Measurements from ENCODE around the gene SMIM28.
A peak's percentile ranks its signal among the peaks of the same experiment; 100 is the strongest.

SMIM28 gene

DNA sequence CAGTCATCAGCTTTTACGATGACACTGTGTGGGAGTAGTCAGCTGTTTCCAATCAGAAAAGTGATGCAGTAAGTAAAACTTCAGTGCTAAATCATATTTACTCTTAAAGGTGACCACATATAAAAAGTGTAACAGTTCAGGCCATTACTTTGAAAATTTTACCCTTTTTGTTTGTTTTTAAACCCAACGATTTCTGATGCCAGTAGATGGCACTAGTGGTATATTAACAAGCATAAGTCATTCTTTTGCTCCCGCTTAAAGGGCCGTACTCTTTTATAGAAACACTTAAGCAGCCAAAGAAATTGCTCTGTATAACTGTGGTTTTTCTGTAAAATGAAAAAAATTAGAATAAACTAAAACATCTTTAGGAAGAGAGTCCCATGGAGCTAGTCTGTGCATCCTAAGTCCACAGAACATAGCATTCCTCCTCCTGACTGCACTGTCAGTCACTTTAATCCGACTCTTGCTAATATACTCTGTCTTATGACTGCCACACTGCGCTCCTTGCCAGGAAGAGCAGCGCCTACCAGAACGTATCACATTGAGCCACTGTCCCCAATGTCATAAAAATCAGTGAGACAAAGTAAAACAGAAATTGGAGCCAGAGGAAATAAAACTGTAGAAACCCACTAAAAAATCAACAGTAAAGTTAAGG lies 51.4 kb downstream of the SMIM28 start:
- ChIA-PET POLR2A (interaction anchor here (1.3 kb wide), 1 partner anchor 25 kb away, joined by 3 read pairs; no protein-coding TSS in a partner anchor), CTCF (interaction anchor here (0.6 to 1.3 kb wide), 4 partner anchors 80 to 446 kb away, joined by 3 to 7 read pairs (median 3); no protein-coding TSS in a partner anchor)
- DNase-seq (ENCODE audit: extremely low spot score), result peak; percentile 58
- TF ChIP-seq, protein P1, sequence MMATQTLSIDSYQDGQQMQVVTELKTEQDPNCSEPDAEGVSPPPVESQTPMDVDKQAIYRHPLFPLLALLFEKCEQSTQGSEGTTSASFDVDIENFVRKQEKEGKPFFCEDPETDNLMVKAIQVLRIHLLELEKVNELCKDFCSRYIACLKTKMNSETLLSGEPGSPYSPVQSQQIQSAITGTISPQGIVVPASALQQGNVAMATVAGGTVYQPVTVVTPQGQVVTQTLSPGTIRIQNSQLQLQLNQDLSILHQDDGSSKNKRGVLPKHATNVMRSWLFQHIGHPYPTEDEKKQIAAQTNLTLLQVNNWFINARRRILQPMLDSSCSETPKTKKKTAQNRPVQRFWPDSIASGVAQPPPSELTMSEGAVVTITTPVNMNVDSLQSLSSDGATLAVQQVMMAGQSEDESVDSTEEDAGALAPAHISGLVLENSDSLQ (IDR thresholded peaks at IDR 0.05), result peak; percentile 68
- peak; percentile 65; the same call in 1 of the 2 replicates for TF ChIP-seq FOXM1 (IDR thresholded peaks at IDR 0.05; ENCODE audit: borderline replicate concordance)
- TF ChIP-seq FOXA1 (IDR thresholded peaks at IDR 0.05), result no peak

DNA sequence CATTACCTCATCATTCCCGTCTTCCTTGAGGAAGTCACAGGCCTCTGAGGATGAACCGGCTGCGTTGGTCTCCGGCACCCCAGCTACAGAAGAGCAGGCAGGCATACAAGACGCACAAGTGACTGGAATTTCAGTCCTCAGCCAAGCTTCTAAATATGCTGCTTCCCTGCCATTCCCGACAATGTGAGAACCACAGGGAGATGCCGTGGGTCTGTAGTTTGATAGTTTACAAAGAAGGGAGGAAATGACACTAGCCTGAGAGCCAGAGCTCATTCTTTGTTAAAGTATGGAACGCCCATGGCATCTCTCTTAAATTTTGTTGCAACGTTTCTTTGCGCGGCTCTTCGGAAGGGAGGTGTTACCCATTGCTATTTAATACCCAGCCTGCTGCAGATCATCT lies 52.1 kb downstream of the SMIM28 start:
- TF ChIP-seq TARDBP (IDR thresholded peaks at IDR 0.05), result no peak
- no peak for TF ChIP-seq SP1 (IDR thresholded peaks at IDR 0.05)
- TF ChIP-seq FOXM1 (IDR thresholded peaks at IDR 0.05; ENCODE audit: borderline replicate concordance), result no peak
- TF ChIP-seq SUZ12 (IDR thresholded peaks at IDR 0.05), result no peak
- TF ChIP-seq ELF4 (IDR thresholded peaks at IDR 0.05), result no peak
- TF ChIP-seq FOXK2 (IDR thresholded peaks at IDR 0.05), result no peak
- TF ChIP-seq, protein P1 (IDR thresholded peaks at IDR 0.05), result no peak
- ChIA-PET CTCF (interaction anchor here (0.8 to 1.3 kb wide), 4 partner anchors 79 to 314 kb away, joined by 3 to 7 read pairs (median 3); no protein-coding TSS in a partner anchor), POLR2A (interaction anchor here (1.3 kb wide), 1 partner anchor 25 kb away, joined by 3 read pairs; no protein-coding TSS in a partner anchor)
- DNase-seq (ENCODE audit: extremely low spot score), result no peak

DNA sequence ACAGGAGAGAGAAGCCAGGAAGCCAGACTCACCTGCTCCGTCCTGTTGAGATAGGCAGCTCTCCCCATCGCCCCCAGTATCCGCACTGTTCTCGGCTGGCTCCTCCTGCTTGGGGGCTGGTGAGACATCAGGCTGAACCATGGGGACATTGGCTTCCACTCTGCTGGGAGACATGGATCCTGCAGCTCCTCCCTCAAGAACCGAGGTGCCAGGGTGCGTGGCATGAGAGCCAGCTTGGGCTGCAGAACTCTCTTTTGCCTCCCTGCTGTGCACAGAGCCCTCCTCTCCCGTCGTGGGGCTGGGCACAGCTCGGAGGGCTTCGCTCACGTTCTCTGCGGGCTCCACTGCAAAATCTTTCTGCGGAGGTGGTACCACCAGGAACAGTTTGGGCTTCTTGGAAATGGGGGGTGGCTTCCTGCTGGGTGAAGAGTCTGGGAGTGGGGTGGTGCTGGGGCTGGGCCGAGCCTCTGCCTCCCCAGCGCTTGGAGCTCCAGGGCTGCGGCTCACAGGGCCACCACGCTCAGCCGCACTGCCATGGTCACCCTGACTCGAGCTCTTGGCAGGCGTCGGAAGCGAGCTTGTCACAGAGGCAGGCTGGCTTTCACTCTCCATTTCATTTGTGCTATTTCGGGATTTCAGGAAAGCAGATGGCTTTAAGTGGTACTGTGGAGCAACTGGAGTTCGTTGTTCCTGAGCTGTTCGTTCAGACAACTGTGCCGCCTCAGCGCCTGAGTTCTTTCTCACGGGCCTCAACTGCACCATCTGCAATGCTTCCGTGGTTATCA lies 52.8 kb downstream of the SMIM28 start:
- TF ChIP-seq LEF1 (IDR thresholded peaks at IDR 0.05; ENCODE audit: borderline replicate concordance), result no peak
- no peak for TF ChIP-seq ELF4 (IDR thresholded peaks at IDR 0.05)
- ChIA-PET POLR2A (interaction anchor here (0.9 to 1.3 kb wide), 2 partner anchors 26 to 79 kb away, joined by 3 read pairs; no protein-coding TSS in a partner anchor), CTCF (interaction anchor here (1.0 to 1.2 kb wide), 2 partner anchors 79 to 158 kb away, joined by 3 to 7 read pairs; no protein-coding TSS in a partner anchor)
- DNase-seq (ENCODE audit: extremely low spot score), result no peak

DNA sequence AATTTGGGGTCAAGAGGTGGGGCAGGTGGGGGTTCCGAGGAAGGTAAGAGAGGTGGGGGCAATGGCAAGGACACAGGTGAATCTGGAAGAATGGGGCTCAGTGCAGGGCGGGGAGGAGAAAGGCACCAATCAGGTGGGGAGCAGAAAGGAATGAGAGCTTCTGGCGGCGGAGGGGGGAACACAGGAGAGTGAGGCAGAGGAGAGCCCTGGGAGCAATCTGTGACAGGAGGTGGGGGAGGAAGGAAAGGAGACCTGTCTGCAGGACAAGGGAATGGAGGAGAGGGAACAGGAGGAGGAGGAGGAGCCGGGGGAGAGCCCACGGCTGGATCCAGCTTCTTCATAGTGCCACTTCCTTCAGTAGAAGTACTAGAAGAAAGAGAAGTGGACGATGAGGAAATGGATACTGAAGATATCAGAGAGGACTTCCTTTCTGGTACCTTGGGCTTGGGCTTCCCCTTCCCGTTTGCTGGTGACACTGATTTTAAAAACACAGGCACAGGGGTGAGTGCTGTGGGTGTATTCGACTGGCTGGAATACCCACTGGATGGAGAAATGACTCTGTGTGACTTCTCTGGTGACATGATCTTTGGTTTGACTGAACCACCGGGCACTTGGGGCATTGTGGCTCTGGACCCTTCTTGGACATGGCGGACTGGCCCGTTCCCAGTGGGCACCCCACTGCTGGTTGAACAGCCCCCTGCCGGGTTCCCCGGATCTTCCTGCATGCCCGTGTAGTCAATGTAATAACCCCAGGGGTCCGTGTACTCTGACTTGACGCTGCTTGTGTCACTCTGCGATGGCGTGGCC lies 53.8 kb downstream of the SMIM28 start:
- no peak for DNase-seq (ENCODE audit: extremely low spot score)
- ChIA-PET POLR2A (interaction anchor here (0.9 kb wide), 1 partner anchor 78 kb away, joined by 3 read pairs; no protein-coding TSS in a partner anchor), CTCF (no interaction called here)
- TF ChIP-seq BHLHE40 (IDR thresholded peaks at IDR 0.05; ENCODE audit: borderline replicate concordance), result no peak
- TF ChIP-seq NFRKB (IDR thresholded peaks at IDR 0.05), result no peak
- no peak for TF ChIP-seq FOXK2 (IDR thresholded peaks at IDR 0.05)
- no peak for TF ChIP-seq SP1 (IDR thresholded peaks at IDR 0.05)
- TF ChIP-seq FOXM1 (IDR thresholded peaks at IDR 0.05; ENCODE audit: borderline replicate concordance), result no peak
- no peak for TF ChIP-seq ZNF384 (IDR thresholded peaks at IDR 0.05)
- TF ChIP-seq CTBP1 (IDR thresholded peaks at IDR 0.05; ENCODE audit: borderline replicate concordance), result no peak
- no peak for TF ChIP-seq L3MBTL2 (conservative IDR thresholded peaks at IDR 0.05)
- no peak for TF ChIP-seq HDGF (IDR thresholded peaks at IDR 0.05; ENCODE audit: borderline replicate concordance)
- TF ChIP-seq, protein P1 (IDR thresholded peaks at IDR 0.05), result no peak

DNA sequence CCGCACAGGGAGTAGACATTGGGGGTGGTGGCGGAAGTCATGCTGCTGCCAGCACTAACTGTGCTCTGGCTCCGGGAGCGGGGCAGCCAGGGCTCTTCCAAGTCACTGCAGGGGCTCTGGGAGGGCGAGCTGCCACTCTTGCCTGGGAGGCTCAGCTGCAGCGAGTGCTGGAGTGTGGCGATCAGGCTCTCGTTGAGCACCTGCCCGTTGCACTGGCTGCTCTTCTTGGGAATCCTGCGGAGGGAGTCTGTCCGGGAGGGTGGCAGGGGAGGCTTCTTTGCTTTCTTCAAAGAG lies 54.3 kb downstream of the SMIM28 start:
- no peak for TF ChIP-seq ELF4 (IDR thresholded peaks at IDR 0.05)
- TF ChIP-seq NFRKB (IDR thresholded peaks at IDR 0.05), result no peak
- TF ChIP-seq TARDBP (IDR thresholded peaks at IDR 0.05), result no peak
- no peak for DNase-seq (ENCODE audit: extremely low spot score)
- CTCF ChIA-PET, result no interaction called here
- POLR2A ChIA-PET, result no interaction called here

Measured in HEK293T (cell line).